Dendritic cell treated with granulocyte-macrophage colony-stimulating factor and Interleukin-4, amounts not matched to agents 40 ng/mL and 50 ng/mL, for 4 days (primary cell): ENCODE measurements around the gene ZNF462.

Experiments used
- H3K27ac Mint-ChIP-seq: one replicate; pipeline ENCODE4 v1.8.0; 2022; ENCODE audit warnings: mild to moderate bottlenecking, mixed read lengths
- H3K27me3 Mint-ChIP-seq: one replicate; pipeline ENCODE4 v1.8.0; 2022; ENCODE audit warnings: mild to moderate bottlenecking, mixed read lengths
- H3K36me3 Mint-ChIP-seq: one replicate; pipeline ENCODE4 v1.8.0; 2022; ENCODE audit warnings: low read depth, mixed read lengths
- H3K4me1 Mint-ChIP-seq: one replicate; pipeline ENCODE4 v1.8.0; 2022; ENCODE audit warnings: low read depth, mixed read lengths
- H3K4me3 Mint-ChIP-seq: one replicate; pipeline ENCODE4 v1.8.0; 2022; ENCODE audit warnings: mild to moderate bottlenecking, moderate library complexity, mixed read lengths
- H3K9me3 Mint-ChIP-seq: one replicate; pipeline ENCODE4 v1.8.0; 2022; ENCODE audit warnings: mixed read lengths
- intact Hi-C: fragments of 100-400 bp; cut with micrococcal nuclease; formaldehyde crosslinking; loops from one replicate; pipeline ENCODE4 v1.15.0; 2022

The ZNF462 gene

GRCh38 chr9:106934442-106935238 is 71.7 kb downstream of the ZNF462 start:
- H3K27ac Mint-ChIP-seq: no peak overlapping the region
- no peaks in the 10 kb centered on the region for H3K9me3 Mint-ChIP-seq
- no peaks in the 10 kb centered on the region for H3K36me3 Mint-ChIP-seq
- no peaks in the 10 kb centered on the region for H3K4me1 Mint-ChIP-seq
- intact Hi-C loops: no loop called here
- no peaks in the 10 kb centered on the region for H3K27me3 Mint-ChIP-seq
- H3K4me3 Mint-ChIP-seq: no peak overlapping the region

DNA sequence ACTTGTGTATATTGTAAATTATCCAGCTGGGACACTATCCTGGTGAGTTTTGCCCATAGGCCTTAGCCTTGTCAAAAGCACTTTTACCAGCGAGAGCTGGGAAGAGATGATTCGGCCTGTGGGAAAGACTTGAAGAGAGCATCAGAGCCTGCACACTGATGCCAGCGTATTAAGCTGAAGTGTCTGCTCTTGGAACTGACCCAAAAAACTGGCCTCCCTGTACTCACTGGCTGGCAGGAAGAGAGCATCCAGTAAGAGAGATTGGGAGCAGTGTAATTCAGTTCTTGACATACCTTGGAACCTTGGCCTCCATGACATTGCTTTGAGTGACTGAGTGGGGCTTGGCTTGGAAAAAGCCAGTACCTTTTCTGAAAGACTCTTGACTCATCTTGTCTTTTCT is 73.7 kb downstream of the ZNF462 start:
- no peaks in the 10 kb centered on the region for H3K36me3 Mint-ChIP-seq
- H3K27me3 Mint-ChIP-seq: no peaks in the 10 kb centered on the region
- H3K4me3 Mint-ChIP-seq: no peak overlapping the region
- H3K27ac Mint-ChIP-seq: no peak overlapping the region
- no peaks in the 10 kb centered on the region for H3K4me1 Mint-ChIP-seq
- no peaks in the 10 kb centered on the region for H3K9me3 Mint-ChIP-seq
- intact Hi-C loops: no loop called here

- H3K27ac Mint-ChIP-seq: no peak overlapping the region
- H3K27me3 Mint-ChIP-seq: no peaks in the 10 kb centered on the region
- intact Hi-C loops: no loop called here
- H3K36me3 Mint-ChIP-seq: no peaks in the 10 kb centered on the region
- no peaks in the 10 kb centered on the region for H3K4me1 Mint-ChIP-seq
- no peaks in the 10 kb centered on the region for H3K9me3 Mint-ChIP-seq
- no peak overlapping the region for H3K4me3 Mint-ChIP-seq
Observed at GRCh38 chr9:106941916-106942315, 79.0 kb downstream of the ZNF462 start.

DNA sequence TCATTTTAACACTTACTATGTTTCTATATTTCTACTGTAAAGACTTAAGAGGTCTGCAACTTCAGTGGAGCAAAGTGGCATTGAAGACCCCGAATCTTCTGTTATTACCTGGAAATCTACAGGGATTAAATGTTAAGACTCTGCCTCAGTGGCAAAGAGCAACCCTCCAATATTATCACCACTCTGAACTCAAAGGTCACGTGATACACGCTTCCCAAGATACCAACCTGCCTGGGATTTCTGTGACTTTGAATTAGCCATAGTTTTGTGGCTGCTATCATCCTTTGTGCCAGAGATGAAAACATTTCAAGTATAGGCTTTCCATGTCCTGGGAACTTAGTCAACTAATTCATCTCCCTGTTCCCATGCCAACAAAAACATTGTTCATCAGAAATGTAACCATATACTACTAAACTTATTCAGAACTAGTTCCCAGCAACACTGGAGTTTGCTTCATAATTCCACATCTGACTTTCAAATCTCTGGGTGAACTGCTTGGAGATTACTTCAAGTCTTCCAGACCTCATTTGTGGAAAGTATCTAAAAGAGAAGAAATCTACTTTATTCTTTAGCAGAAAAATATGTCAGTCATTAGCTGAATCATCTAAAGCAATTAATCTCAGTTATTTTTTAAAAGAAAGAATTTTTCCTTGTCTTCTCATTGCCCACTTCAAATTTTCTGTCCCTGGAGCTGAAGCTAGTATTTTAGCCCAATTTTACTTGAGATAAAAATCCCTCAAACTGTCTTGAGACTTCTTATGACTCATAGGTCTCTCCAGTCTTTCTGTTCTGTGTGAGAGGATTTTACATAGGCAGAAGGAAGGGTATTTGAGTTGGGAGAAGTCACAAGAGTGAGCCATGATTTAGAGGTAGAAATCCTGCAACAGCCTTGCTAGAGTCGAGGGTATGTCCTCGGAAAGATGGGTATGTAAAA is 83.0 kb downstream of the ZNF462 start:
- Mint-ChIP-seq H3K36me3 (no peaks in the 10 kb centered on the region), H3K4me1 (no peaks in the 10 kb centered on the region), H3K4me3 (no peak overlapping the region), H3K9me3 (no peaks in the 10 kb centered on the region), H3K27me3 (no peaks in the 10 kb centered on the region), H3K27ac (no peak overlapping the region)
- intact Hi-C loops: no loop called here

DNA sequence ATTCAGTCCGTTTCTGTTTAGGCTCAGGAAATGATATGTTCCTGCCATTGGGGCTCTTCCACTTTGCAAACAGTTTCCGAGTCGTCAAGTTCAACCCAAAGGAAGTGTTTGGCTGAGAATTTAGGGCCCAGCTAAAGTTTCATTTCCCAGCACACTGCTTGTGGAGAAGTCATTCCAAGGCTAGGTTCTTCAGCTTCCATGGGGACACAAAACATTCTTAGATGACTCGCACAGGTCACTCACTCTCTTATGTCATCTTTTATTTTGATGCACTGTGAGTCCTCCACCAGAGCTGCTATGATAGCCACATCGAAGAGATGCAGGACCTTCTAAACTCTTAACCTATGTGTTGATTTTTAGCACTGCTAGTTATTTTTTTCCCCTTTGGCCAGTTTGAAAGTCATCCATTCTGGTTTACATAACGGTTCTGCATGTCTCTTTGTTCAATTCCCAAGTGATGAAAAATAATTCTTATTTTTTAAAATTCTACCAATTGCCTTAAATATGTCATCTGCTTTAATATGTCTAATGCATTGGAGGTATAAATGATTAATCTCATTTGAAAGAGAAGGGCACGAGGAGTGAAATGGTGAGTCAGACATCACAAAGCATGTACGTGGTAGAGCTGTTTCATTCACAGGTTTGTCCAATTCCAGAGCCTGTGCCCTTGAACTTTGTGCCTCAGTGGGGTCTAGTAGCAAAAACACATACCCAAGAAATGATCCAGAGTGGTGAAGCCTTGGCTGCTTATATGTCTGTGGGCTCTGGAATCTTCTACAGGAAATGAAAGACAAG is 84.3 kb downstream of the ZNF462 start:
- Mint-ChIP-seq H3K4me3 (no peak overlapping the region), H3K9me3 (no peaks in the 10 kb centered on the region), H3K4me1 (no peaks in the 10 kb centered on the region), H3K27me3 (no peaks in the 10 kb centered on the region), H3K27ac (no peak overlapping the region), H3K36me3 (no peaks in the 10 kb centered on the region)
- intact Hi-C loops: no loop called here

GRCh38 chr9:106953174-106953573 is 90.2 kb downstream of the ZNF462 start:
- intact Hi-C loops: no loop called here
- H3K9me3 Mint-ChIP-seq: peaks cover 12% of the 10 kb centered on the region
- H3K36me3 Mint-ChIP-seq: no peaks in the 10 kb centered on the region
- no peak overlapping the region for H3K27ac Mint-ChIP-seq
- H3K4me3 Mint-ChIP-seq: no peak overlapping the region
- H3K27me3 Mint-ChIP-seq: no peaks in the 10 kb centered on the region
- no peaks in the 10 kb centered on the region for H3K4me1 Mint-ChIP-seq

DNA sequence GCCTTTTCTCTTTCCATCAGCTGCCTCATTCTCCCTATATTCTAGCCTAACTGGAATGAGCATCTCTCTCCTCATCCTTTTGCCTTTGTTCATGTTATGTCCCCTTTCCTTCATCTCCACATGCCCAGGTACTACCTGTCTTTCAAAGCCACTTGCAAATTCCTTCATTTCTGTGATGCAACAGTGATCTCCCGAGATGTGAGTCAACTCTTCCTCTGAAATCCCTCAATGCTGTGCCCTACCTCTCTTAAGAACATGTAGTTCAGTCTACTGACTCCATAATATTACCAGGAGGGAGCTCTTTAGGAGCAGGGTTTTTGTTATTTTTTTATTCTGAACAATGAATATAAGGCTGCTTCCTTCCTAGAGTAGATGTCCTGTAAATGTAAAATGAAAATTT is 91.6 kb downstream of the ZNF462 start:
- Mint-ChIP-seq H3K4me1 (no peaks in the 10 kb centered on the region), H3K9me3 (peaks cover 12% of the 10 kb centered on the region), H3K27ac (no peak overlapping the region), H3K27me3 (no peaks in the 10 kb centered on the region), H3K36me3 (no peaks in the 10 kb centered on the region), H3K4me3 (no peak overlapping the region)
- intact Hi-C loops: no loop called here

DNA sequence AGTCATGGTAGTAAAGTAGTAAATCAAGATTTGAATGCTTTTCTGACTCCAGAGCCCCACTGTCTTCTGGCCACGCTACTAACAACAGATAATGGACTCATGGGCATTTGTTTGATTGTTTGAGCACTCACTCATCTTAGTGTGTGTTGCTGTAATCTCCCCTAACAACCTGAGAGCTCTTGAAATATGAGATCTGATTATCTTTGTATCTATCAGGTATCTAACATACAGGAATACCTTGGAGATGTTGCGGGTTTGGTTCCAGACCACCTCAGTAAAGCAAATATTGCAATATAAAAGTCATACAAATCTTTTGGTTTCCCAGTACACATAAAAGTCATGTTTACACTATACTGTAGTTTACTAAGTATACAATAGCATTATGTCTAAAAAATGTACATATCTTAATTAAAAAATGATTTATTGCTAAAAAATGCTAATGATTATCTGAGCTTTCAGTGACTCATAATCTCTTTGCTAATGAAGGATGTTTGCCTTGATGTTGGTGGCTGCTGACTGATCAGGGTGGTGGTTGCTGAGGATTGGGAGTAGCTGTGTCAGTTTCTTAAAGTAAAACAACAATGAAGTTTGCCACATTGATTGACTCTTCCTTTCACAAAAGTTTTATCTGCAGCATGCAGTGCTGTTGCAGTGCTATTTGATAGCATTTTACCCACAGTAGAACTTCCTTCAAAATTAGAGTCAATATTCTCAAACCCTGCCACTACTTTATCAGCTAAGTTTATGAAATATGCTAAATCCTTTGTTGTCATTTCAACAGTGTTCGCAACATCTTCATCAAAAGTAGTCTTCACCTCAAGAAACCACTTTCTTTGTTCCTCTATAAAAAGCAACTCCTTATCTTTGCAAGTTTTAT is 92.2 kb downstream of the ZNF462 start:
- Mint-ChIP-seq H3K27ac (no peak overlapping the region), H3K27me3 (no peaks in the 10 kb centered on the region), H3K9me3 (peaks cover 12% of the 10 kb centered on the region), H3K4me3 (no peak overlapping the region), H3K4me1 (no peaks in the 10 kb centered on the region), H3K36me3 (no peaks in the 10 kb centered on the region)
- intact Hi-C loops: no loop called here

- H3K9me3 Mint-ChIP-seq: peaks cover 21% of the 10 kb centered on the region
- no peaks in the 10 kb centered on the region for H3K36me3 Mint-ChIP-seq
- H3K27me3 Mint-ChIP-seq: no peaks in the 10 kb centered on the region
- H3K4me1 Mint-ChIP-seq: no peaks in the 10 kb centered on the region
- intact Hi-C loops: no loop called here
- H3K4me3 Mint-ChIP-seq: no peak overlapping the region
- H3K27ac Mint-ChIP-seq: no peak overlapping the region
Observed at GRCh38 chr9:106956971-106957370, 94.0 kb downstream of the ZNF462 start.

DNA sequence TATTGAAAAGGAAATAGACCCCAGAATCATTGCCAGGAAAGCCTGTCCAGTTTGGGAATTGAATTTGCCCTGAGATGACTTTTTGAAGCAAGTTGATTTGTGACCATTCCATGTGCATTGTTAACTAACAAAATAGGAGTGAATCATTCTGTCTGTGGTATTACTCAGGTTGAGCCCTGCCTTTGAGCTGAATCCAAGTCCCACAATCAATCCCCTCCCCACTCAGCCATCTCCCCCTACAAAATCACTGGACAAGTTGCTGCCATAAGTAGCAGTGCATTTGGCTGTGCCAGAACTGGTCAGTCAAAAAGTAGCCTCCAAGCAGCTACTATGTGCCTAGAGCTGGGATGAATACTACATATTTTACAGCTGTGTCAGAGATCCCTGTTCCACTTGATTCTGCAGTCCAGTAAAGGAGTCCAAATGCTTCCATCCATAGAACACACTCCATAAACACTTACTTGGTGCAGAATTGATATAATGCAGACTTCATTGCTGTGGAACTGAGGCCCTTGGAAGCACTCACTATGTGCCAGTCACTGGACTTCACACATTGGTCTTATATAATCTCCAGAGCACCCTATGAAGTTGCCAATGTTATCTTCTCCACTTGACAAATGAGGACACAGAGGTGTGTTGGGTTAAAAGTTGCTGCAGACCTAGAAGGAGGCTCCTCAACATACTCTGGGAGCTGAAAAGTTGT is 96.1 kb downstream of the ZNF462 start:
- peaks cover 18% of the 10 kb centered on the region for H3K9me3 Mint-ChIP-seq
- H3K27ac Mint-ChIP-seq: no peak overlapping the region
- H3K4me3 Mint-ChIP-seq: no peak overlapping the region

DNA sequence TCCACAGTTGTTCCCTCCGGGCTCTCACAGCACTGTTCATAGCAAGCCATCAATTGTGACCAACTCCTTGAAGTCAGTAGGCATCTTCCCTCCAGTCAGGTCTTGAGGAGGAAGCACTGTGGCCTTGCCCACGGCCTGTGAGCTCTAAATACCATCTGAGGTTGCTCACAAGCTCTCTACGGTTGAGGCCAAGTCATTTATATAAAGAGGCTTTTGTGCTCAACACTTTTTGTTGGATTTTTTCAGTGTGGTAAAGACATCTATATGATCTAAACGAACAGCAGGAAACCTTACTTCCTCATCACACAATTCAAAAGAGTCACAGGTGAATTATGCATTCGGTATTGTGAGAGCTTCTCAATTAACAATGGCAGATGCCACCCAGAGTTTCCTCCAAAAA is 97.3 kb downstream of the ZNF462 start:
- H3K27me3 Mint-ChIP-seq: no peaks in the 10 kb centered on the region
- no peak overlapping the region for H3K27ac Mint-ChIP-seq
- no peak overlapping the region for H3K4me3 Mint-ChIP-seq
- no peaks in the 10 kb centered on the region for H3K36me3 Mint-ChIP-seq
- H3K4me1 Mint-ChIP-seq: no peaks in the 10 kb centered on the region
- intact Hi-C loops: no loop called here
- H3K9me3 Mint-ChIP-seq: peaks cover 9% of the 10 kb centered on the region

More for the DNA sequence above, 96.1 kb downstream of the ZNF462 start:
- intact Hi-C loops: no loop called here
- Mint-ChIP-seq H3K27me3 (no peaks in the 10 kb centered on the region), H3K36me3 (no peaks in the 10 kb centered on the region), H3K4me1 (no peaks in the 10 kb centered on the region)

GRCh38 chr9:106961623-106962022 is 98.7 kb downstream of the ZNF462 start:
- H3K36me3 Mint-ChIP-seq: no peaks in the 10 kb centered on the region
- H3K4me1 Mint-ChIP-seq: no peaks in the 10 kb centered on the region
- H3K27ac Mint-ChIP-seq: no peak overlapping the region
- peaks cover 9% of the 10 kb centered on the region for H3K9me3 Mint-ChIP-seq
- intact Hi-C loops: no loop called here
- H3K4me3 Mint-ChIP-seq: no peak overlapping the region
- H3K27me3 Mint-ChIP-seq: no peaks in the 10 kb centered on the region

DNA sequence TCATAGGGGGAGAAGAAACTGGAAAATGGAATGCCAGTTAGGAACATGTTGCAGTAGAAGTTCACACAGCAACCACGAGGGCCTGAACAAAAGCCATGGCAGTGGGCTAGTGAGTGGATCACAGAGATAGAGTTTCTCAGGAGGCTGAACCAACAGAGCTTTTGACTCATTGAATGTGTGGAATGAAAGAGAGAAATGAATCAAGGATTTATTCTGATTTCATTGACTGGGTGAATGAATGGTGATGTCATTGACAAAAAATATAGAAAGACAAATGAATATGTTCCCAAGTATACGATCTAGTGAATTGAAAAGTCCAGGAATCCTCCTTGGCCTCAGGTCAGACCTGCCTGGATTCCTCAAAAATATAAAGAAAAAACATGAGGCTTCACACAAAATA is 99.2 kb downstream of the ZNF462 start:
- intact Hi-C loops: no loop called here
- no peaks in the 10 kb centered on the region for H3K4me1 Mint-ChIP-seq

More for the DNA sequence above, 99.2 kb downstream of the ZNF462 start:
- Mint-ChIP-seq H3K27me3 (no peaks in the 10 kb centered on the region), H3K36me3 (no peaks in the 10 kb centered on the region), H3K4me3 (no peak overlapping the region), H3K27ac (no peak overlapping the region), H3K9me3 (peaks cover 9% of the 10 kb centered on the region)
